GM10248 (cell line): Measurements from ENCODE around the gene RETREG3.

ENCODE experiments used
- CTCF ChIA-PET: fragments of 300-600 bp; sonication (Branson Sonifier 250); formaldehyde crosslinking; extraction: SDS; loops from one replicate; lab custom pipeline; 2021; ENCODE audit warnings: antibody characterized with exemption; lab: Yijun Ruan, JAX
- POLR2A ChIA-PET: fragments of 350-650 bp; sonication (Branson Sonifier 250); formaldehyde crosslinking; extraction: SDS; loops from one replicate; lab custom pipeline; 2020; ENCODE audit warnings: antibody characterized with exemption; lab: Yijun Ruan, JAX
- DNase-seq: peaks from one replicate; pipeline ENCODE4 v3.0.0; 2012; ENCODE audit errors: extremely low spot score
- TF ChIP-seq, protein P1 (sequence below): IDR thresholded peaks from 2 replicates; pipeline ENCODE4 v1.5.1; 2012; ENCODE audit warnings: mild to moderate bottlenecking, low read depth; ENCODE audit errors: extremely low read depth, missing control alignments, control extremely low read depth

The RETREG3 gene

GRCh38 chr17:42596386-42596785 is 12.8 kb downstream of the RETREG3 start:
- POLR2A ChIA-PET = no interaction called here
- TF ChIP-seq, protein P1, sequence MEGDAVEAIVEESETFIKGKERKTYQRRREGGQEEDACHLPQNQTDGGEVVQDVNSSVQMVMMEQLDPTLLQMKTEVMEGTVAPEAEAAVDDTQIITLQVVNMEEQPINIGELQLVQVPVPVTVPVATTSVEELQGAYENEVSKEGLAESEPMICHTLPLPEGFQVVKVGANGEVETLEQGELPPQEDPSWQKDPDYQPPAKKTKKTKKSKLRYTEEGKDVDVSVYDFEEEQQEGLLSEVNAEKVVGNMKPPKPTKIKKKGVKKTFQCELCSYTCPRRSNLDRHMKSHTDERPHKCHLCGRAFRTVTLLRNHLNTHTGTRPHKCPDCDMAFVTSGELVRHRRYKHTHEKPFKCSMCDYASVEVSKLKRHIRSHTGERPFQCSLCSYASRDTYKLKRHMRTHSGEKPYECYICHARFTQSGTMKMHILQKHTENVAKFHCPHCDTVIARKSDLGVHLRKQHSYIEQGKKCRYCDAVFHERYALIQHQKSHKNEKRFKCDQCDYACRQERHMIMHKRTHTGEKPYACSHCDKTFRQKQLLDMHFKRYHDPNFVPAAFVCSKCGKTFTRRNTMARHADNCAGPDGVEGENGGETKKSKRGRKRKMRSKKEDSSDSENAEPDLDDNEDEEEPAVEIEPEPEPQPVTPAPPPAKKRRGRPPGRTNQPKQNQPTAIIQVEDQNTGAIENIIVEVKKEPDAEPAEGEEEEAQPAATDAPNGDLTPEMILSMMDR = no peak
- DNase-seq = no peak
- CTCF ChIA-PET = interaction anchor here (2.0 kb wide), 1 partner anchor 12 kb away, joined by 5 read pairs; no protein-coding TSS in a partner anchor

DNA sequence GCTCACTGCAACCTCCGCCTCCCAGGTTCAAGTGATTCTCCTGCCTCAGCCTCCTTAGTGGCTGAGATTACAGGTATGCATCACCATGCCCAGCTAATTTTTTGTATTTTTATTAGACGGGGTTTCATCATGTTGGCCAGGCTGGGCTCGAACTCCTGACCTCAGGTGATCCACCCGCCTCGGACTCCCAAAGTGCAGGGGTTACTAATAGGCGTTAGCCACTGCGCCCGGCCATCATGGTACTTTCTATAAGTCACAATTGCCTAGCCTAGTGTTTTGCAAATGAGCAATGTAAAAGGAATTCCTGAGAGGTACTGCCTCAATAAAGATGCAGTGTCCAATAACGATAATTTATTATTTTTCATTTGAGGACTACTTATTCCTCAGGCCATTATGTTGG is 17.8 kb downstream of the RETREG3 start:
- ChIA-PET POLR2A (no interaction called here), CTCF (interaction anchor here (1.5 to 6.3 kb wide), 4 partner anchors 9 to 14 kb away, joined by 3 to 66 read pairs (median 10); partner anchors contain the start of gene PSMC3IP)
- no peak for DNase-seq
- TF ChIP-seq, protein P1 = no peak

GRCh38 chr17:42590886-42591285 is 18.3 kb downstream of the RETREG3 start:
- DNase-seq = no peak
- TF ChIP-seq, protein P1 = no peak
- CTCF ChIA-PET = interaction anchor here (1.4 to 6.3 kb wide), 3 partner anchors 9 to 14 kb away, joined by 5 to 66 read pairs (median 14); partner anchors contain the start of gene PSMC3IP
- POLR2A ChIA-PET = no interaction called here

DNA sequence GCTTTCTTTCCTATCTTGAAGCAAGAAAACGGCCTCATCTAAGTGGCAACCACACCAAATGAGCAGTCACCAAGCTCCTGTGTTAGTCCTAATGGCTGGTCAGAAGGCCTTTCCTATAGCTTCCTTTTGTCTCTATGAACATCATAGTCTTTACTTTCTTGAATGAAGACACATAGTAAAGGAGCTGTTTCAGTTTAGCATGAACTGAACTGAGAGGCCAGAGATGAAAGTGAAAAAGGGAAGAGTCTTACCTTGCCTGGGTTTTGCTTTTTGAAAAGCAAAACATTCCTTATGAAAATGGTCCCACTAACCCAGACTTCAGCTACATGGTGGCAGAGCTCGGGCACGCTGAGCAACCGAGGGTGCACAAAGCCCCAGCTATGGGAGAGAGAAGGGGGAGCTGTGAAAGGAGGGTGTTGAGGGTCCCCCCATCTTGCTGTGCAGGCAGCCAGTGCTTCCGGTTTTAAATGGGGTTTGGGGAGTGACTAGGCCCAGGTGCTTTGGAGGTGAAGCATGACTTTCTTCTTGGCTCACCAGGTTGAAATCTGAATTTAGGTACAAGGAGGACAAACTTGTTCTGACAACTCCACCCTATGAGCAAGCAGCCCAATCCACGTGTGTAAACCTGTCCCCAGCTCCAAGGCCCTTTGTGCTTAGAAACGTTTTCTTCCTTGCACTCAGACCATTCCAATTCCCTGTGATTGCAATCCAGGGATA is 22.5 kb downstream of the RETREG3 start:
- TF ChIP-seq, protein P1 = no peak
- POLR2A ChIA-PET = interaction anchor here (0.5 to 1.2 kb wide), 2 partner anchors 9 to 434 kb away, joined by 3 to 4 read pairs; partner anchors contain the start of gene PSMC3IP
- CTCF ChIA-PET = interaction anchor here (0.7 to 6.3 kb wide), 10 partner anchors 9 to 411 kb away, joined by 3 to 66 read pairs (median 4); partner anchors contain the start of genes PSMC3IP, RETREG3, RPL27 and TUBG1
- peak; percentile 63 for DNase-seq

GRCh38 chr17:42585353-42585752 is 23.8 kb downstream of the RETREG3 start:
- TF ChIP-seq, protein P1 = no peak
- no peak for DNase-seq
- CTCF ChIA-PET = interaction anchor here (6.3 kb wide), 1 partner anchor 7 kb away, joined by 66 read pairs; the partner anchor contains the start of gene PSMC3IP
- POLR2A ChIA-PET = interaction anchor here (0.7 kb wide), 1 partner anchor 60 kb away, joined by 9 read pairs; no protein-coding TSS in a partner anchor

GRCh38 chr17:42584880-42585279 is 24.3 kb downstream of the RETREG3 start:
- POLR2A ChIA-PET = interaction anchor here (0.7 kb wide), 1 partner anchor 61 kb away, joined by 9 read pairs; no protein-coding TSS in a partner anchor
- CTCF ChIA-PET = interaction anchor here (8.4 kb wide), 1 partner anchor 19 kb away, joined by 120 read pairs; the partner anchor contains the start of genes RETREG3 and TUBG1

More at GRCh38 chr17:42584880-42585279, 24.3 kb downstream of the RETREG3 start:
- TF ChIP-seq, protein P1 = no peak
- no peak for DNase-seq
